Activated T-helper 1 cell treated with anti-CD3 and anti-CD28 coated beads, Interleukin-2, amount 50 U/mL, for 16 hours (primary cell): ENCODE results near the gene NR2C2AP.

ENCODE experiments used
- DNase-seq, 2 donors: peaks; one replicate each; pipeline ENCODE4 v3.0.0-alpha.2; 2020; ENCODE audit warnings: low read depth in 1 of 2, low spot score in 1 of 2

Gene NR2C2AP

DNA sequence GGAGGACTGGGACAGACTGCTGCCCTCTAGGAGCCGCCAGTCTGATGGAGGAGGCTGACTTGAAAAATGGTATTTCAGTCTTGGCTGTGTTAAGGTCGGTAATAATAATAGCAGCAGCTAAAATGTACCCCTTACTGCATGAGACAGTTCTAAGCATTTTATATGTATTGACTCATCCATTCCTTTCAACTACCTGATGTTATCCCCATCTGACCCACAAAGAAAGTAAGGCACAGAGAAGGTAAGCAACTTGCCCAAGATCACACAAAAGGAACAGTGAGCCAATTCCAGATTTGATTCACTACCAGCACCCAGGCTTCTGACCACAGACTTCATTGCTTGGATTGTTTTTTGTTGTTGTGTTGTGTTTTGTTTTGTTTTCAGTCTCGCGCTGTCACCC lies 12.6 kb upstream of the NR2C2AP start:
- DNase-seq: no peak

DNA sequence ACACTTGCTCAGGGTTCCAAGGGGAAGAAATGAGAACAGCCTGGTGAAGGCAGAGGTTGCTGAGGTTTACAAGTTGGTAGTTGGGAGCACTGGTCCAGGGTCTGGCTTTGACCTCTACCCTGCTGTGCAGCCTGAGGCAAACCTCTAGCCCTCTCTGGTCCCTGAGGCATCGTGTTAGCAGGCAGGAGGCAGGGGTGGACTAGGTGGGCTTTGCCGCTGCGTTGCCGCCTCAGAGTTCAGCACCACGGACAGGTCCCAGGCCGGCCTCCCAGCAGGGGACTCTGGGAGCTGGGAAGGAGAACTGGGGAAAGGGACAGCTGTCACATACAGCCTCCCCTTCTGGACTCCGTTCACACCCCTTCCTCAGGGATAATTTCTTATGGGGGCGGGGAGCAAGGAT lies 11.7 kb upstream of the NR2C2AP start:
- DNase-seq: no peak

DNA sequence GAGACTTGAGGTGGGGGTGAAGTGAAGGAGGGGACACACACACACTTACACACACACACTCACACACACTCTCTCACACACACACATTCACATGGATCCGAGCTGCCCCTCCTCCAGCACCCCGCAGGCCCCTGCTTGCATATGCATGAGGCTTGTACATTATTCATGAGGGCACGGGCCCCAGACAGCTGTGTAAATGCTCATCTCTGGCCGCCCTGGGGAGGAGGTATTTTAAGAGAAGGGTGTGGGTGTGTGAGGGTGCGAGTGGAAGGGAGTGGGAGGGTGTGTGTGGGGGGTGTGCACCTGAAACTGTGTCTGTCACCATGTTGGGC lies 10.9 kb upstream of the NR2C2AP start:
- no peak for DNase-seq

DNA sequence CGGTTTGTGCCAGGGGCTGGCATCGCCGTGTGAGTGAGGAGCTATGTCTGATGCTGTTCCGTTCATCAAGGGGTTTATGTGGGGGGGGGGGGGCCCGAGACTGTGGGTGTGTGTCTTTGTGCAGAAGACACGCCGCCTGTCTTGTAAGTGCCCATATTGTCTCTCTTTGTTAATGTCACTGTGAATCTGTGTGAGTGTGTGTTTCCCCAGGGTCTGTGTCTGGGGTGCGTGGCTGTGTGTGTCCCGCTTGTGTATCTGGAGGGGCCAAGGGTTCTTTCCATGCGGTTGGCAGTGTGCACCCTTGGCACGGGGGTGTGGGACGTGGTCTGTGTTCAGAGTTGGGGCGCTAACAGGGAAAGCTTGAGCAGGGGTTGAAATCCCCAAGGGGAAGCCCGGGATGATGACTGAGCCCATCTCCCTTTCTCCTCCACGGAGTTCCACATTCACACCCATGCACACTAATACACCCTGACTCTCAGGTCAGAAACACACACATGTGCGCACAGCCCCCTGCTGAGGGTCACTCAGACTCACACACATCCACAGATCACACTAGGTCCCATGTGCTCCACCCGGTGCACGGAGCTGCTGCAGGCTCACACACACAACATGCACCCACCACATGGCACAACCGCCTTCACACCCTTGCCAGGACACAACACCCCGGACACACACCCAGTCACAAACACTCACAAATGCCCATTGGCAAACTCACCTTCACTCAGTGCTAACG lies 10.4 kb upstream of the NR2C2AP start:
- DNase-seq: no peak

DNA sequence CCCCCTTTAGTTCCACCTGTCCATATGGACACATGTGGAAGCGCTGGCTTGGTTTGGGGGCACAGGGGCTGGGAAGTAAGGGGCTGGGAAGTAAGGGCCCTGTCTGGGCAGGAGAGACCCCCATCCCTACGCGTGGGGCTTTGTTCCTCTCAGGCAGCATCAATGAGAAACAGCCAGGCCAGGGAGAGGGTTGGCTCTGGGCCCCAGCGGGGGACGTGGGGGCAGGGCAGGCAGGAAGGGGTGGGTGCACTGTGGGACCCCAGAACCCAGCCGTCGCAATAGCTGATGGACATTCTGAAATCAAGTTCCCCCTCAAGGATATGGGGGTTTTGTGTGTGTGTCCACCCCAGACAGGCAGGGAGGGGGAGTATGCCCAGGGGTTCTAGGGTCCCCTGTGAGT lies 9.7 kb upstream of the NR2C2AP start:
- no peak for DNase-seq

DNA sequence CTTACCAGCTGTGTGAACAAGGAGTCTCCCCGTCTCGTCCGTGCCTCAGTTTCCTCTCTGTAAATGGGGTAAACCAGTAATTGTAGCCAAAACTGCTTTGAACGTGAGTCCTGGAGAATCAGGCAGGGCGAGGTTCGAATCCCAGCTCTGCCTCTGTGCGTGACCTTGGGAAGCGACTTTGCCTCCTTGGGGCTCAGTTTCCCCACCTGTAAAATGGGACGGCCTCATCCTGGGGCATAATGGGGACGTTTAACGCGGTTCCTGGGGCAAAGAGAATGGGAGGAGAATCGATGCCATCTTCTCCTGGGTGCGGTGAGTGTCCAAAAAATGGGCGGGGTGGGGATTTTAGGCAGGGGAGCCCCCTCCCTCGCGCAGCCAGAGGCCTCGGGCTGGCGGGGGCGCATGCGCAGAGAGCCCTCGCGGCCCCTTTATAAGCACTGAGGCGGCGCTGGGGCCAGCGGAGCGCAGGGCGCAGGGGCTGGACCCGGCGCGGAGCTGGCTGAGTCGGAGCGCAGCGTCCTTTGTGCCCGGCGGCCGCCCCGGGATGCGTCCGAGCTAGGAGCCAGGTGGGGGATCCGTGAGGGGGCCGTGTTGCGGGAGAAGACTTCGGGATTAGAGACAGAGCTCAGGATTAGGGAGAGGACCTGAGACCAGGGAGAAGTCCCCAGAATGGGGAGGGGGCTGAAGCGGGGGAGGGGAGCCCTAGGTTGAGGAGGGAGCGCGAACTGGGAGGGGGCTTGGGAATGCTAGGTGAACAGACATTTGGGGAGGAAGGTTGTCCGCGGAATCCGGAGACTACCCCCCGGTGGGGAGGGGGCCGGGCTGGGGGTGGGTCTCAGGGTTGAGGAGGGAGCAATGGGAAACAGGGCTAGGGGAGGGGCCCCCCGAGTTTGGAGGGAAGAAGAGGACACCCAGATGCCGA lies 8.5 kb upstream of the NR2C2AP start, which contains the start of gene NCAN:
Gene NCAN, plus strand, starts transcription at position 460 of the 922 bp plus-strand sequence. CDS start 4,996 bp downstream, outside the sequence.
- no peak for DNase-seq

DNA sequence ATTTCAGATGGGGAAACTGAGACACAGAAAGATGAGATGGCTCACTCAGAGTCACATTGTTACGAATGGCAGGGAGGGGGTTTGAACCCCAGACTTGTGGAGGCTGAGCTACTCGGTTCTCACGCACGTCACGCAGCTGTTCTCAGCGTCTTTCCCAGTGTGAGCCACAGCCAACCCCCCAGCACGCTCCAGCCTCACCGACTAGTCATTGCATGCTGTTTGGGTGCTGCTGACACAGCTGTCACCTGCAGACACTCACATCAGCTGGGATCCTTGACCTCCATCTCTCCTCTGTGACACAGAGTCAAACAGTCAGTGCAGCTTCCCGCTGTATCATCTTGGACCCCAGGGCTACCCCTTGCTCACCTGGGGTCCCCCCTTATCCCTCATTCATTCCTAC lies 6.2 kb upstream of the NR2C2AP start:
- DNase-seq: no peak

DNA sequence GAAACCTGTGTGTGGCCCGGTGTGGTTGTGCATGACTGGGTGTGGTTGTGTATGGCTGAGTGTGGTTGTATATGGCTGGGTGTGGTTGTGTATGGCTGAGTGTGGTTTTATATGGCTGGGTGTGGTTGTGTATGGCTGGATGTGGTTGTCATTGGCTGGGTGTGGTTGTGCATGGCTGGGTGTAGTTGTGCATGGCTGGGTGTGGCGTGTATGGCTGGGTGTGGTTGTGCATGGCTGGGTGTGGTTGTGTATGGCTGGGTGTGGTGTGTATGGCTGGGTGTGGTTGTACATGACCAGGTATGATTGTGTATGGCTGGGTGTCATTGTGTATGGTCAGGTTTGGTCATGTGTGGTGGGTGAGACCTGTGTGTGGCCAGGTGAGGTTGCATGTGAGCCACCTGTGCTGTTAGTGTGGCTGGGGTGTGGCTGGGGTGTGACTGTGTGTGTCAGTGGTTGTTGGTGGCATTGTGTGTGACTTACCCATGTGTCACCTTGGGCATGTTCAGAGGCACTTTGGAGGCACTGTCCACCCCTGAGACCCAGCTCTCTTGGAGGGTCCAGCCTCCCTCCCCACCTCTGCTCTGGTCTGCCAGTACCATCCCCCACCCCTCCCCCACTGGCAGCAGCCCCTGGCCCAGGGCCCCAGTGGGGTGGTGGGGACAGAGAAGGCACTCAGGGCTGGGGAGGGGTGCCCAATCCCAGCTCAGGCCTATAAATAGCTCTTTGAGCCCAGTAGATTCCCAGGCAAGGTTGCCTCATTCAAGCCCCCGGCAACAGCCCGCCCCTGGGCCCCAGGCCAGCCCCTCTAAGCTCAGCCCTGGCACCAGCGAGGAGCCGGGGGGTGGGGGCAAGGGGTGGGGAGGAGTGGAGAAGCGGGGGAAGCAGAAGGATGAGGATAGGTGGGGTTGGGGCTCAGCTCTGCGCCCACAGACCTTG lies 4.7 kb upstream of the NR2C2AP start:
- no peak for DNase-seq

DNA sequence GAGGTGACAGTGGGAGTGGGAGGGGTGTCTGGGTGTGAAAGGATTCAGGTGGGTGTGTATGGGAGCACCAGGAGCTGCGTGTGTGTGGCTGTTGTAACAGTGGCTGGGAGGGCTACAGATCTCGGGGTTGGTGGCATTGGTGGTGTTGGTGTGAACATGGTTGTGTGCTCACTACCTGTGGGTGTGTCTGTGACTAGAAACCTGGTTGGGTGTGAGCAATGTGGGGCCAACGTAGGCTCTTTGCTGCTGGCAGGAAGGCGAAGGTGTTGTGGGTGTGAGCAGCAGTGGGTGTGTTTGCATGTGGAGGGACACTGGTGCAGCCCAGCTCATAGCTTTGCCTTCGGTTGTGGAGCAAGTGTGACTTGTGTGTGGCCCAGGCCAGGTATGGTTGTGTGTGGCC lies 3.7 kb upstream of the NR2C2AP start:
- no peak for DNase-seq

DNA sequence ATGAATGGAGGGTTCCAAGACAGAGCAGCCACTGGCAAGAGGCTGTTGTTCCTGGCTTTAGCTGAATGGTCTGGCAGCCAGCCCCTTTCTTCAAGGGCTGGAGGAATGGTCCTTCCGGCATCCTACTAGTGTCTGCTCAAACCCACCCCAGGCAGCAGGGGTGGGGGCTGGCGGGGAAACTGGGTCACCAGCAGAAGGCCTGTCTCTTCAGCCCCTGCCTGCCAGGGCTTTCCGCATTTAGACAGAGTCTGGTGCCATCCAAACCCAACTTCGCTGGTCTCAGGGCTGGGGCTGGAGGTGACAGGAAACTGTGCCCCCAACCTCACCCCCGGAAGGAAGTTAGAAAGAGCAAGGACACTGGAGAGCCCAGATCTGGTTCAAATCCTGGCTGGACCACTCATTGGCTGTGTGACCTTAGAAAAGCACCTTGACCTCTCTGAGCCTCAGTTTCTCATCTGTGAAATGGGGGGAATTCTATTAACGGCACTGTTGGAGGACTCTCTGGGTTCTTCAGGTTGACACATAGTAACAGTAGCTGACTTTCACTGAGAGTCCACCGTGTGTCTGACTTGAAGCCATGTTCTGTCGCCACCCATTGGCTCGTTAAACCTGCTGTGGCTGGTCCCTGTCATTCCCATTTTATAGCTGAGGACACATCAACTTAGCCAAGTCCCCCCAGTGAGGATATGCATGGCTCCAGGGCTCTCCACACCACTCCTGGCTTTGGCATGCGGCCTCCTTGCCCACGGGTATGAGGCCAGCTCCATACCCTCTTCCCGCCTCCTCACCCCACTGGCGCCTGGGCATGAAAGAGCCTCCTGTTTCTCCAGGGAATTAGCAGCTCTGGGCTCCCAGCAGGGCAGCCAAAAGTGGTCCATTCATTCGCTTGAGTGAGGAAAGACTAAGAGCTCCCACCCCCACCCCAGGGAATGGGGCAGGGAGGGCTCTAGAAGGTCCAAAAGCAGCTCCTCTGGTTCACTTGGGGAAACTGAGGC lies 2.5 kb upstream of the NR2C2AP start:
- DNase-seq: no peak

DNA sequence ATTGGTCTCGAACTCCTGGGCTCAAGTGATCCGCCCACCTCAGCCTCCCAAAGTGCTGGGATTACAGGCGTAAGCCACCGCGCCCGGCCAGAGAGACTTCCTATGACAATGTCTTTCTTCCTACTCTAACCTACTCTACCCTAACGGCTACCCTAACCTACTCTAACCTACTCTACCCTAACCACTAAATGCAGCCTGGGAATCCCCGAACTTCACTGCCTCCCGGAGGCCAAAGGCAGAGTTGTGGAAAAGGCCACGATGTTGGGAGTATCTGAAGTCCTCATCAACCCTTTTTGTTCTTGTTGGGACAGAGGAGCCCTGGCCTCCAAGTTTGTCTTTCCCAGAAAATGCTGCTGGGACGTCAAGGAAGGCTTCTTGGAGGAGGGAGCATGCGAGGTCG lies 967 bp upstream of the NR2C2AP start:
- no peak for DNase-seq

DNA sequence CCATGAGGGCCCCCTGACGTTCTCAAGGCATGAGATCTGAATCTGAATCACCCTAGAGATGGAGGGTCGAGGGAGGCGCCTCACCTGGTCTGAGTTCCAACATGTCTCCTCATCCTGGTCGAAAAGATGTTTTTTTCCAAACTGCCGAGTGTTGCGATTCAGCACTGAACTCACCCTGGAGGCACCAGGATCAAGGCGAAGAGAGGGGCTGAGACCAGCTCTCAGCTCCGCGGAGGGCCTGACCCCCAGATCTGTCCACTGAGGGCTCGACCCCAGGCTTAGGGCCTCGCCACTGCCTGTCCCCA lies 555 bp downstream of the NR2C2AP start:
- no peak for DNase-seq

DNA sequence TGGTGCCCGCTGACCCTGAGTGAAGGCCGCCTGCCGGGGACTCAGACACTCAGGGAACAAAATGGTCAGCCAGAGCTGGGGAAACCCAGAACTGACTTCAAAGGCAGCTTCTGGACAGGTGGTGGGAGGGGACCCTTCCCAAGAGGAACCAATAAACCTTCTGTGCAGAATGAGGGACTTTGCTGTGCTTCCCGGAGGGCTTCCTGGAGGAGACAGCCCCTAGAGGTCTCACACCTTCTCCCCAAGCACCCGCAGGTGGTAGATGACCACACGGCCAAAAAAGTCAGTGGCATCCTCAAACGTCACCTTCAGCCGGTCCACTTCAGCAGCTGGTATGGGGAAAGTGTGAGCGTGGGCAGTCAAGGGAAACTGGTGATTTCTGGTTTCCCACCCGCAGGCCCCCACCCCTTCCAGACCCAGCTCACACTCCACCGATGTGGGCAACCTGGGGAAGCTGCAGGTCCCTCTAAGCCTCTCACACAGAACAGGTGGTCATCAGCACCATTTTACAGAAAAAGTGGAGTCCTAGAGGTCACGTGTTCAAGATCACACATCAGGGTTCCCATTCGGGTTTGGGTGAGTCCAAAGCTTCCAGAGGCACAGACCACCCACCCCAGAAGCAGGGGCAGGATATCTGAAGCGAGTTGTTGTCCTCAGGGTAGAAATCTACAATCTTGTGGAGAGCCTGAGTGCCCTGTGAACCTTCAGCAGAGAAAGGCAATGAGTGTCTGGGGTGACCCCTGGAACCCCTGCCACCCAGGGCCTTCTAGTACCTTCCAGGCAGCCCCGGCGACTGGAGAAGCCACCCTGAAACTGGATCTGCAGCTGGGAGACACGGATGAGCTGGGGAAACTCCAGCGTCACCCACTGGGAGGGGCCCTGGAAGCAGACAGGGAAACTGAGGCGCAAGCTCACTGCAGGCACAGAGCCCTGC lies 1.2 kb downstream of the NR2C2AP start:
- no peak for DNase-seq

DNA sequence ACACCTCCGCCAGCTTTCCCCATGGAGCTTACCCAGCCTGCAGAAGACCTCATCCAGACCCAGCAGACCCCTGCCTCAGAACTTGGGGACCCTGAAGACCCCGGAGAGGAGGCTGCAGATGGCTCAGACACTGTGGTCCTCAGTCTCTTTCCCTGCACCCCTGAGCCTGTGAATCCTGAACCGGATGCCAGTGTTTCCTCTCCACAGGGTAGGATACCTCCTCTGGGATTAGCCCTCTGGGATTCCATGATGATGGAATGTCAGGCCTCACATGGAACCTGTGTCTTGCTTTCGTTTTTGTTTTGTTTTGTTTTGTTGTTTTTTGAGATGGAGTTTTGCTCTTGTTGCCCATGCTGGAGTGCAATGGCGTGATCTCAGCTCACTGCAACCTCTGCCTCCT lies 9.3 kb downstream of the NR2C2AP start:
- DNase-seq: no peak

DNA sequence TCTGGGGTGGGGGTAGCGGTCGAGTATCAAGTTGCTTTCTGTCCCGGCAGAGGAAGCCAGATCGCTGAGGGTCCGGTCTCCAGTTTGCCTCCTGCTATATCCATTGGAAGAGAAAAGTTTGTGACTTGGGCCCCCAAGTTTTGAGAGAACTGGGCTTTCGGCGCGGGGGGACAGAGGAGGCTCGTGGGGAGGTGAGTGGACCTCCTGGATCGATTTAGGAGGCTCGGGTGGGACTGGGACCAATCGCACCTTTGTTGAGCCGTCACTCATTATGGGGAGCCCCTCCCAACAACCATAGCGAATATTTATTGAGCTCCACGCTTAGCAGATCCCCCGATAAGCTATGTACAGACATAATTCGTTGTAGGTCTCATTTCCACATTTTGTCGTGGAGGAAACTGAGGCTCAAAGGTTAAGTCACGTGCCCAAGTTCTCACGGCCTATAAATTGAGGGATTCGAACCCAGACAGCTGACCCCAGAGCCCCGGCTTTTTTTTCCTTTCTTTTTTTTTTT lies 10.2 kb downstream of the NR2C2AP start:
- DNase-seq: no peak

DNA sequence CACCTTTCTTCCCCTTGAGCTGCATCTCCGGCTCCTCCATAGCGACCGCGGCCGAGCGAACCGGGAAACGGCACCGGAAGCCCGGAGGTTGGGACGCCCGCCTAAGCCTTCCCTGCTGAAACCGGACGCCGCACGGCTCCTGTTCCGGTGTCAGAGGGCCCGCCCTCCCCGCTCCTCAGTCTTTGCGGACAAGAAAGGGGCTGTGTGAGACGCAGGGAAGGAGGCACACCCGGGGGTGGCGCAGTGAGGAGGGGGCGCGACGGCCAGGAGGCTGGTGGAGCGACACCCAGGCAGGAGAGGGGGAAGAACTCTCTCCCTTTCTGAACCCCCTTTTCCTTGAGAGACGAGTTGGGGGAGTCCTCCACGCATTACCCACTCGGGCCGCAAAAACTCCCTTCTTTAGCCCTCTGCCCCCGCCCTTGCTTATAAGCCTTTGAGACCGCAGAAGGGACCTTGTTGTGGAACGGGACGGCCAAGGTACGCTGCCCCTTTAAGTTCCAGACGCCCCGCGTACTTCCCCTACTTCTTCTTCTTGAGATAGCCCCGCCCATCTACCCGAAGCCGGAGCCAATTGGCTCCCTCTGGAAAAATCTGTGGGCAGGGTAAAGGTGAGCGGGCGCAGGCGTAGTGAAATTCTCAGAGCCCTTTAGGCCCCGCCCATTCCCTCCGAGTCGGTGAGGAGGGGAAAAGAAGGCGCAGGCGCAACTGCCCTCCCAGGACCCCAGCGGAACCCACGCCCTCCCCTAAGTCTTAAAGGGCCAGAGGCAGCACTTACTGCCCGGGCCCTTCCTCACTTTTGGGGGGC lies 10.9 kb downstream of the NR2C2AP start, which contains the start of the genes BORCS8 and RFXANK:
Gene BORCS8, minus strand, starts transcription at position 75 of the 805 bp plus-strand sequence. Its CDS starts 35 bp downstream, at position 40.
Gene RFXANK, plus strand, starts transcription at position 181 of the 805 bp plus-strand sequence. CDS start 1,689 bp downstream, outside the sequence.
- peak; percentile 97 to 98 for DNase-seq

DNA sequence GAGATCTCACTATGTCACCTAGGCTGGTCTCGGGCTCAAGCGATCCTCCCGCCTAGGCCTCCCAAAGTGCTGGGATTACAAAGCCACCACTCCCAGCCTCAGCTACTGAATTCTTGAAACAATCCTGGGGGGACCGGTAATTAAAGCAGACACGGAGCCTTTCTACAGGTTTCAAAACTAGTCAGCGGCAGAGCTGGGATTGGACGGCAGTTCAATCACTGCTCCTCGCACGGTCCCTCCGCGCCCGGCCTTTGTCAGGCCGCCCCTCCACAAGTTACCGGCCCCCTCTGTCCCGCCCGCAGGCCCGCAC lies 11.5 kb downstream of the NR2C2AP start:
- DNase-seq: no peak

DNA sequence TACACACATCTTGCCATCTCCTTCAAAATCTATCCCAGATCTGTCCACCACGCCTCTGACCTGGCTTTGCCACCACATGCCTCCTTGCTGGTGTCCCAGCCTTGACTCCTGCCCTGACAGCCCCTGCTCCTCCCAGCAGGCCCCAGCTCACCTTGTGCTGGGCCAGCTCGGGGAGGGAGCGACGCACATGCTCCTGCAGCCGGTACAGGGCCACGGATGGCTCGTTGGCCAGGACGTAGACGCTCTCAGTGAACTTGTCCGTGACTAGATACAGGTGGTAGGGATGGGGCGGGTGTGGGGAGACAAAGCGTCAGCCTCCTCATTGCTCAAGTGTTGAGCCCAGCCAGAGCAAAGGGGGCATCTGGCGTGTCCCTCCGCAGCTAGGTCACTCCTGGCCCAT lies 16.5 kb downstream of the NR2C2AP start:
- no peak for DNase-seq
